CD8-positive, alpha-beta memory T cell (primary cell): Measurements from ENCODE around the gene CEP170B. TPM values are rescaled to one million over a fixed set of nuclear protein-coding genes. Genes with fewer than 3 reads are reported as not detected.
"Not testable (repeated sequence)": the region's sequence is repeated elsewhere in the genome, so short reads cannot be mapped to it uniquely, and the experiment has no call there.

Source experiments
- CTCF ChIA-PET: fragments of 350-600 bp; sonication (Branson Sonifier 250); formaldehyde crosslinking; loops from one replicate; lab custom pipeline; 2021; ENCODE audit warnings: antibody characterized with exemption; lab: Charles Lee
- POLR2A ChIA-PET: fragments of 350-600 bp; sonication (Branson Sonifier 250); formaldehyde crosslinking; loops from one replicate; lab custom pipeline; 2021; ENCODE audit warnings: antibody characterized with exemption; lab: Charles Lee
- DNase-seq, 5 donors: peaks; one replicate each; pipeline versions ENCODE4 v3.0.0 to v3.0.0-alpha.2; 2020 to 2022; ENCODE audit warnings: mixed read lengths in 1 of 5
- H3K27ac ChIP-seq: one replicate; pipeline ENCODE4 v1.7.0; 2013; ENCODE audit warnings: low read depth, mild to moderate bottlenecking, low read length, moderate library complexity
- H3K27me3 ChIP-seq: 2 replicates; pipeline ENCODE4 v1.7.0; 2013; ENCODE audit warnings: low read length, mild to moderate bottlenecking; ENCODE audit not compliant: insufficient read depth, poor library complexity, severe bottlenecking
- H3K36me3 ChIP-seq: 2 replicates; pipeline ENCODE4 v1.7.0; 2013; ENCODE audit warnings: mild to moderate bottlenecking, low read length, moderate library complexity; ENCODE audit not compliant: insufficient read depth
- H3K4me1 ChIP-seq: 2 replicates; pipeline ENCODE4 v1.7.0; 2013; ENCODE audit warnings: mild to moderate bottlenecking, low read length, moderate library complexity; ENCODE audit not compliant: insufficient read depth
- H3K4me3 ChIP-seq: 2 replicates; pipeline ENCODE4 v1.7.0; 2013; ENCODE audit warnings: mild to moderate bottlenecking, low read length
- H3K9me3 ChIP-seq: 2 replicates; pipeline ENCODE4 v1.7.0; 2013; ENCODE audit warnings: mild to moderate bottlenecking, low read length
- H3K27ac Mint-ChIP-seq, 8 donors: one replicate each; pipeline ENCODE4 v1.8.0; 2020 to 2021; ENCODE audit warnings: mixed read lengths in 8 of 8, mild to moderate bottlenecking in 6 of 8, inconsistent platforms in 3 of 8, moderate library complexity in 3 of 8
- H3K27me3 Mint-ChIP-seq, 2 donors: one replicate each; pipeline ENCODE4 v1.8.0; 2020 to 2021; ENCODE audit warnings: mixed read lengths in 2 of 2, mild to moderate bottlenecking in 1 of 2, moderate library complexity in 1 of 2
- H3K36me3 Mint-ChIP-seq, 3 donors: one replicate each; pipeline ENCODE4 v1.8.0; 2020 to 2021; ENCODE audit warnings: mixed read lengths in 3 of 3, inconsistent platforms in 1 of 3, mild to moderate bottlenecking in 1 of 3
- H3K4me1 Mint-ChIP-seq, 3 donors: one replicate each; pipeline ENCODE4 v1.8.0; 2020 to 2021; ENCODE audit warnings: mixed read lengths in 3 of 3, inconsistent platforms in 1 of 3, mild to moderate bottlenecking in 1 of 3
- H3K4me3 Mint-ChIP-seq, 7 donors: one replicate each; pipeline ENCODE4 v1.8.0; 2020 to 2021; ENCODE audit warnings: mixed read lengths in 7 of 7, mild to moderate bottlenecking in 6 of 7, moderate library complexity in 4 of 7, inconsistent platforms in 2 of 7
- H3K9me3 Mint-ChIP-seq, 5 donors: one replicate each; pipeline ENCODE4 v1.8.0; 2020 to 2022; ENCODE audit warnings: mixed read lengths in 5 of 5, mild to moderate bottlenecking in 3 of 5, moderate library complexity in 2 of 5, inconsistent platforms in 1 of 5
- polyA plus RNA-seq: library from polyadenylated mRNA; unstranded; fragments of 300-500 nt; fragmentation: Illumina TruSeq; gene quantifications from one replicate; pipeline ENCODE4 v1.2.3, GENCODE V29; 2021
- total RNA-seq, 2 experiments: library from RNA; stranded (reverse); gene quantifications; one replicate each; pipeline ENCODE4 v1.2.3, GENCODE V29; 2021

The CEP170B gene
- total and polyA plus RNA-seq, 3 experiments from 2014 or later, result 6.4 to 6.7 TPM; not detected in 1

DNA sequence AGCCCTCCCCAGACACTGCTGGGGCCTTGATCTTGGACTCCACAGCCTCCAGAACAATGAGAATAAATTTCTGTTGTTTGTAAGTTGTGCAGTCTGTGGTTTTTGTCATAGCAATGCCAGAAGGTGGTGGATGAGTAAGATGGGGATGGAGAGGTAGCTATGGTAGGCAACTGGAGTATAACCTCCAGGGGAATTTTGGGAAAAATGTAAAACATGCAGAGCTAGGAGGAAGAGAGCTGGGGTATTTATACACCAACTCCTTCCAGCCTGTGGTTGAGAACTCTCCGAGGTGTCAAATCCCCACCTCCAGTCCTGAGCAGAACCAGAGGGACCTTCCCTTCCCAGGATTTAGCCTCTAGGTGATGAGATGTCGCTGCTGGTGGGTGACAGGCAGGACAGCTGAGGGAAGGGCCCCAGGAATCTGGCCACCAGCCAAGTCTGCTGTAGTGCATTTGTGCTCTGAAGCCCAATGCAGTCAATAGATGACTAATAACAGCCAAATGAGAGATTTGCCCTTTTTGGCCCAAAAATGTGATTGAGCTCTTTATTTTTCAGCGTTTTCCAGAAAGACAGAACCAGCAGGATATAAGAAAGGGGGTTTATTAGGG lies 19.1 kb upstream of the CEP170B start:
- H3K27ac ChIP-seq, result no peak overlapping the region
- H3K36me3 ChIP-seq, result no peaks in the 10 kb centered on the region
- ChIA-PET CTCF (no interaction called here), POLR2A (no interaction called here)
- H3K27me3 ChIP-seq, result peaks cover 46% of the 10 kb centered on the region
- H3K4me3 ChIP-seq, result no peak overlapping the region
- H3K4me1 Mint-ChIP-seq, result peaks cover 0 to 5% (median 0%) of the 10 kb centered on the region in 3 donors
- no peaks in the 10 kb centered on the region for H3K36me3 Mint-ChIP-seq
- H3K27me3 Mint-ChIP-seq, result peaks cover 21 to 53% of the 10 kb centered on the region in 2 donors
- H3K4me1 ChIP-seq, result peaks cover 6% of the 10 kb centered on the region
- H3K27ac Mint-ChIP-seq, result no peak overlapping the region
- H3K9me3 ChIP-seq, result no peaks in the 10 kb centered on the region
- H3K4me3 Mint-ChIP-seq, result no peak overlapping the region
- no peak for DNase-seq
- no peaks in the 10 kb centered on the region for H3K9me3 Mint-ChIP-seq

DNA sequence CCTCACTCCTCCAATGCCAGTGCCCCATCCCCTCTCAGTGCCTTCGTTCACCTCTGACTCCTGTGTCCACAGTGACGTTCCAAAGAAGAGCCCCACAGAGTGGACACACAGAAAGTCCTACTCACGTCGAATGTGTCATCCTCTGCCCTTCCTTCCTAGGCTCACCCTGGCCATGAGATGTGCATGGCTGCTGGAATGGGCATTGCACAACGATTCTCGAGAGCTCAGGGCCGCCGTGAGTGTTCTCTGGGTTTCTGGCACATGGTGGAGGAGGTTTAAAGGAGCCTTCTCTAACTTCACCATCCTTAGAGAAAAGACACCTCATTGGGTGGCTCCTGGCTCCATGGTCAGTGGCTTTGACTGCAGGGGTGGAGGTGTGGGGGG lies 12.8 kb upstream of the CEP170B start:
- no peaks in the 10 kb centered on the region for H3K36me3 ChIP-seq
- H3K27me3 Mint-ChIP-seq, result peaks cover 12 to 15% of the 10 kb centered on the region in 2 donors
- H3K4me1 ChIP-seq, result no peaks in the 10 kb centered on the region
- ChIA-PET CTCF (no interaction called here), POLR2A (no interaction called here)
- no peak overlapping the region for H3K4me3 ChIP-seq
- H3K4me3 Mint-ChIP-seq, result peak overlapping the region in 1 of 7 donors; percentile 51
- no peaks in the 10 kb centered on the region for H3K9me3 ChIP-seq
- H3K36me3 Mint-ChIP-seq, result no peaks in the 10 kb centered on the region
- DNase-seq, result no peak
- H3K27ac ChIP-seq, result no peak overlapping the region
- no peaks in the 10 kb centered on the region for H3K9me3 Mint-ChIP-seq
- H3K27ac Mint-ChIP-seq, result no peak overlapping the region
- no peaks in the 10 kb centered on the region for H3K4me1 Mint-ChIP-seq
- no peaks in the 10 kb centered on the region for H3K27me3 ChIP-seq

DNA sequence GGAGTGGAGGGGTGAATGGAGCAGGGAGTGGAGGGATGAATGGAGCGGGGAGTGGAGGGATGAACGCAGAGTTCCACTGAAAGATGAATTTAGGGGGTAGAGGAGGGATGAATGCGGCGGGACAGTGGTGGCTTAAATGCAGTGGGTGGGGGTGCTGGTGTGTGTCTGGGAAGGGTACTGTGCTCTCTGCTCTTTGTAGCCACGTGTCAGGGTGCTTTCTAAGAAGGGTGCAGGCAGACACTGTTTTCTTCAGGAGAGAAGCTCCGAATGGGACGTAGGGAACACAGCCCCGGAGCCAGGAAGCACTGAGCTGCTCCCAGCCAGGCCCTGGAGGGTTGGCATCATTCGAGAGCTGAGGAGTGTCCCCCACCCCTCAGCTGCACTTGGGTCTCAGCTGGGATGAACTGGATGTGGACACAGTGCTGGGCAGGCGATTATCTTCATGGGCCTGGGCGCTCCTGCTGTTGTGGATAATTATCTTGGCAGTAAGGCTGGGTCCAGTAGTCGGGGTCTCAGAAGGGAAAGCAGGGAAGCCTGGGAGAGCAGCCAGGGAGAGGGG lies 9.5 kb upstream of the CEP170B start:
- H3K27ac Mint-ChIP-seq, result no peak overlapping the region
- Histone ChIP-seq H3K9me3 (no peaks in the 10 kb centered on the region), H3K27me3 (no peaks in the 10 kb centered on the region), H3K36me3 (no peaks in the 10 kb centered on the region), H3K4me3 (no peak overlapping the region), H3K27ac (no peak overlapping the region), H3K4me1 (no peaks in the 10 kb centered on the region)
- peaks cover 7 to 12% of the 10 kb centered on the region in 2 donors for H3K27me3 Mint-ChIP-seq
- H3K9me3 Mint-ChIP-seq, result no peaks in the 10 kb centered on the region
- no peak overlapping the region for H3K4me3 Mint-ChIP-seq
- POLR2A ChIA-PET, result no interaction called here
- no peak for DNase-seq
- no peaks in the 10 kb centered on the region for H3K36me3 Mint-ChIP-seq
- CTCF ChIA-PET, result no interaction called here
- H3K4me1 Mint-ChIP-seq, result no peaks in the 10 kb centered on the region

DNA sequence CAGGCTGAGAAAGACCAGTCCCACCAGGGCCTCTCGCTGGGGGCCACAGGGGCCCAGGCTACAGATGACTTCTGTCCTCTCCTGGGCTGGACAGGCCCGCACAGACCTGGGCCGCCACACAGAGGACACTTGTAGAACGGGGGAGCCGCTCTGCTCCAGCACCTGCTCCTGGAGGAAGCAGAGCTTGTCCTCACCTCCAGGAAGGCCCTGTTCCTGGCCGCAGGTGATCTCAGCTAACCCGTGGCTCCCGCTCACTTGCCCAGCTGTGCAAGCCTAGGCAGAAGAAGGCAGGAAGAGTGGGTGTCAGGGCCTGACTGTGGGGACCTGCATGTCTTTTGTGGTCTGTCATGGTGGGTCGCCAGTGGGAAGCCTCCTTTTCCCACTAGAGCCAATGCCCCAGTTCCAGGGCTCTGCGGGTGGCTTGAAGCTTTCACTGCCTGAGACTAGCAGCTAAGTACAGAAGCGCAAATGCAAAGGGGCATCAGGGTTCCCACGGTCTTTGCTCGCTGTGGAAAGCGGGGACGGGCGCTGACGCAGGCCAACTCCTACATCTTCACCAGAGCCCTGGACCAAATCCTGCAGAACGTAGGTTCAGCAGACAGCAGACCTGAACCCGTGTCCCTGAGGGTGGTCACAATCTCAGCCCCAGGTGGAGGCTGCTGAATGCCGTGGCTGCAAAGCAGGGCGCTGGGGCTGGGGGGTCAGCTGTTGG lies 8.8 kb upstream of the CEP170B start:
- CTCF ChIA-PET, result no interaction called here
- H3K4me3 Mint-ChIP-seq, result no peak overlapping the region

DNA sequence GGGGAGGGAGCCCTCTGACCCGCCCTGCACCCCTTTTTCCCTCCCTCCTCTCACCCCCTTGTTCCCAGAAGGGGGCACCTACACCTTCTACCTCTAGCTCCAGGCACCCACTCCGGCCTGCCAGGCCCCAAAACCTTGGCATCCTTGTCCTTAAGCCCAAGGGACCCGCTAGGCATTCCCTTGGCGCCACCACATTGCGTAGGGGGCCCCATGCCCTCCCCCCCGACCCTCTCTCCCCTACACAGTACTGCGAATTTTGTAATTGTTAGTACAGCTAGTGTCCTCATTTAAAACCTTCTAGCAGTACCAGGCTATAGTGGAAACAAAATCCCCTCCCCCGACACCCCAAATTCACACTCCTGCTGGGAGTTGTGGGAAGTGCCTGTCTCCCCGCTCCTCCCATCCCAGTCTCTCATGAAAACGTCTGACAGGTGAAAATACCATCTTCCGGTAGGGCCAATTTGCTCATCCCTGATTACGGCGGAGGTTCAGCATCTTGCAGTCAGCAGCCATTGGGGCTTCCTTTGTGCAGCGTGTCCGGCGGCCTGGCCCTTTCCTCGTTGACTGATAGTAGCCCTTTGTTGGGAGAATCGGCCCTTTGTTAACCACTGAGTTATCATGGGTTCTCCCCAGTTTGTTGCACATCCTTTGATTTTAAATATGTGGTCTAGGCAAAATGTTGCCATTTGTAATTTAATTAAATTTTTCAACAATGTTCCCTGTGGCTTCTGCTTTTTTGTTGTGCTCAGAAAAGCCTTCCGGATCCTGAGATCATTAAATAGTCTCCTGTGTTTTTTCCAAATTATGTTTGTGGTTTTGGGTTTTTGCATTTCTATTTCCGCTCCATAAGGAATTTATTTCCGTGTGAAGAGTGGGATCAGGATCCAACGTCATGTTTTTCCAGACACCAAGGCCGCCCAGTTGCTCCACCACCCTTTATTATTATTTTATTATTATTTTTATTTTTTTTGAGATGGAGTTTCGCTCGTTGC lies 7.9 kb upstream of the CEP170B start:
- peaks cover 2 to 12% of the 10 kb centered on the region in 2 donors for H3K27me3 Mint-ChIP-seq
- ChIA-PET POLR2A (no interaction called here), CTCF (no interaction called here)
- Histone ChIP-seq H3K27me3 (no peaks in the 10 kb centered on the region), H3K36me3 (no peaks in the 10 kb centered on the region), H3K27ac (no peak overlapping the region), H3K4me3 (no peak overlapping the region), H3K9me3 (no peaks in the 10 kb centered on the region), H3K4me1 (no peaks in the 10 kb centered on the region)
- no peaks in the 10 kb centered on the region for H3K9me3 Mint-ChIP-seq
- no peaks in the 10 kb centered on the region for H3K4me1 Mint-ChIP-seq
- H3K27ac Mint-ChIP-seq, result peak overlapping the region in 1 of 8 donors; percentile 58
- H3K36me3 Mint-ChIP-seq, result no peaks in the 10 kb centered on the region
- no peak for DNase-seq
- H3K4me3 Mint-ChIP-seq, result no peak overlapping the region

More for the DNA sequence above, 8.8 kb upstream of the CEP170B start:
- POLR2A ChIA-PET, result no interaction called here
- DNase-seq, result no peak
- H3K36me3 ChIP-seq, result no peaks in the 10 kb centered on the region
- H3K4me1 ChIP-seq, result no peaks in the 10 kb centered on the region
- Mint-ChIP-seq H3K27me3 (peaks cover 3 to 12% of the 10 kb centered on the region in 2 donors), H3K36me3 (no peaks in the 10 kb centered on the region), H3K4me1 (no peaks in the 10 kb centered on the region), H3K9me3 (no peaks in the 10 kb centered on the region), H3K27ac (no peak overlapping the region)
- no peaks in the 10 kb centered on the region for H3K9me3 ChIP-seq
- no peak overlapping the region for H3K27ac ChIP-seq
- no peaks in the 10 kb centered on the region for H3K27me3 ChIP-seq
- H3K4me3 ChIP-seq, result no peak overlapping the region

DNA sequence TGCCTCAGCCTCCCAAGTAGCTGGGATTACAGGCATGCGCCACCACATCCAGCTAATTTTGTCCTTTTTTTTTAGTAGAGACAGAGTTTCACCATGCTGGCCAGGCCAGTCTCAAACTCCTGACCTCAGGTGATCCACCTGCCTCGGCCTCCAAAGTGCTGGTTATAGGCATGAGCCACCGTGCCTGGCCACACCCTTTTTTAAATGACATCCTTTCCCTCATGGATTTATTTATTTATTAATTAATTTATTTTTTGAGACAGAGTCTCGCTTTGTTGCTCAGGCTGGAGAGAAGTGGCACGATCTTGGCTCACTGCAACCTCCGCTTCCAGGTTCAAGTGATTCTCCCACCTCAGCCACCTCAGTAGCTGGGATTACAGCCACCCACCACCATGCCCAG lies 7.1 kb upstream of the CEP170B start:
- not testable (repeated sequence) for H3K4me3 Mint-ChIP-seq

DNA sequence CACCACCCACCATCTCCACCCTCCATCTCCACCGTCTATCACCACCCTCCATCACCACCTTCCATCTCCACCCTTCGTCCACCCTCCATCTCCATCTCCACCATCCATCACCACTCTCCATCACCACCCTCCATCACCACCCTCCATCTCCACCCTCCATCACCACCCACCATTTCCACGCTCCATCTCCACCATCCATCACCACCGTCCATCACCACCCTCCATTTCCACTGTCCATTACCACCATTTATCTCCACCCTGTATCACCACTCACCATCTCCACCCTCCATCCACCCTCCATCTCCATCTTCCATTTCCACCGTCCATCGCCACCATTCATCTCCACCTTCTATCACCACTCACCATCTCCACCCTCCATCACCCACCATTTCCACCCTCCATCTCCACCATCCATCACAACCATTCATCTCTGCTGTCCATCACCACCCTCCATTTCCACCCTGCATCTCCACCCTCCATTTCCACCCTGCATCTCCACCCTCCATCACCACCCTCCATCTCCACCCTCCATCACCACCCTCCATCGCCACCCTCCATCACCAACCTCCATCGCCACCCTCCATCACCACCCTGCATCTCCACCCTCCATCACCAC lies 6.1 kb upstream of the CEP170B start:
- Histone ChIP-seq H3K4me1 (no peaks in the 10 kb centered on the region), H3K36me3 (no peaks in the 10 kb centered on the region), H3K27ac (no peak overlapping the region), H3K9me3 (no peaks in the 10 kb centered on the region), H3K4me3 (no peak overlapping the region), H3K27me3 (no peaks in the 10 kb centered on the region)
- Mint-ChIP-seq H3K9me3 (no peaks in the 10 kb centered on the region), H3K36me3 (no peaks in the 10 kb centered on the region), H3K27ac (no peak overlapping the region), H3K4me1 (peaks cover 0 to 4% (median 0%) of the 10 kb centered on the region in 3 donors), H3K27me3 (peaks cover 0 to 2% of the 10 kb centered on the region in 2 donors), H3K4me3 (no peak overlapping the region)
- no peak for DNase-seq
- ChIA-PET POLR2A (no interaction called here), CTCF (no interaction called here)

More for the DNA sequence above, 7.1 kb upstream of the CEP170B start:
- H3K27me3 ChIP-seq, H3K36me3 ChIP-seq, H3K4me1 Mint-ChIP-seq, H3K27ac ChIP-seq, DNase-seq, H3K27ac Mint-ChIP-seq, POLR2A ChIA-PET, CTCF ChIA-PET, H3K4me1 ChIP-seq, H3K27me3 Mint-ChIP-seq, H3K9me3 ChIP-seq, H3K4me3 ChIP-seq, H3K9me3 Mint-ChIP-seq, H3K36me3 Mint-ChIP-seq: not testable (repeated sequence)
